Prostate gland (tissue), 2 donors: ENCODE results near the gene EIPR1.

Experiments
- POLR2A ChIP-seq: fragments of 450-650 bp; IDR thresholded peaks from one replicate; pipeline ENCODE4 v1.6.1; 2016; ENCODE audit warnings: antibody characterized with exemption, mild to moderate bottlenecking
- POLR2AphosphoS5 ChIP-seq: sonication (generic); formaldehyde crosslinking; IDR thresholded peaks from one replicate; pipeline ENCODE4 v1.6.1; 2017; ENCODE audit warnings: antibody characterized with exemption
- TF ChIP-seq, protein P1 (sequence below), 4 experiments: fragments of 200-600 bp in 2 of 4; fragments of 450-650 bp in 2 of 4; sonication (generic) in 2 of 4; IDR thresholded peaks; 1 replicate in 3 of 4; 2 replicates in 1 of 4; pipeline ENCODE4 v1.5.1; 2016 to 2019; ENCODE audit warnings: antibody characterized with exemption in 4 of 4, mild to moderate bottlenecking in 2 of 4, moderate library complexity in 2 of 4

DNA sequence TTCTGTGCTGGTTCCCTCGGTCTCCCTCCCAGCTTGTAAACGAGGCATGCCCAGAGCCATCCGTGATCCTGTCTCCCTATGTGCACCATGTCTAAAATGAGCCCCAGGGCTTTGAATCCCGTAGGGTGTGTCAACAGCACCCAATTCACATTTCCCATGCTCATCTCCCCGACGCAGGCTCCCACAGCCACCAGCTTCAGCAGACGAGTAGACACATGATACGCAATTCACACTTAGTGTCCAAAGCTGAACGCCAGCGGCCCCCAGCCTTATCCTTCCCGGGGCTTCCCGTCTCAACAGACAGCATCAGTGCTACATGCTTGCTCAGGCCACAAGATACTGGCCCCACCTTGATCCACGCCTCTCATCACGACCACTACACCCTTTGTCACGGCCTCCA lies 88.1 kb downstream of the EIPR1 start:
- TF ChIP-seq, protein P1, sequence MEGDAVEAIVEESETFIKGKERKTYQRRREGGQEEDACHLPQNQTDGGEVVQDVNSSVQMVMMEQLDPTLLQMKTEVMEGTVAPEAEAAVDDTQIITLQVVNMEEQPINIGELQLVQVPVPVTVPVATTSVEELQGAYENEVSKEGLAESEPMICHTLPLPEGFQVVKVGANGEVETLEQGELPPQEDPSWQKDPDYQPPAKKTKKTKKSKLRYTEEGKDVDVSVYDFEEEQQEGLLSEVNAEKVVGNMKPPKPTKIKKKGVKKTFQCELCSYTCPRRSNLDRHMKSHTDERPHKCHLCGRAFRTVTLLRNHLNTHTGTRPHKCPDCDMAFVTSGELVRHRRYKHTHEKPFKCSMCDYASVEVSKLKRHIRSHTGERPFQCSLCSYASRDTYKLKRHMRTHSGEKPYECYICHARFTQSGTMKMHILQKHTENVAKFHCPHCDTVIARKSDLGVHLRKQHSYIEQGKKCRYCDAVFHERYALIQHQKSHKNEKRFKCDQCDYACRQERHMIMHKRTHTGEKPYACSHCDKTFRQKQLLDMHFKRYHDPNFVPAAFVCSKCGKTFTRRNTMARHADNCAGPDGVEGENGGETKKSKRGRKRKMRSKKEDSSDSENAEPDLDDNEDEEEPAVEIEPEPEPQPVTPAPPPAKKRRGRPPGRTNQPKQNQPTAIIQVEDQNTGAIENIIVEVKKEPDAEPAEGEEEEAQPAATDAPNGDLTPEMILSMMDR (IDR thresholded peaks at IDR 0.05), result no peak
- TF ChIP-seq POLR2A (no peak), POLR2AphosphoS5 (no peak)
